Measurements from ENCODE around the gene SPRR4.

GRCh38 chr1:152959273-152959672 is 11.2 kb upstream of the SPRR4 start:
- TF ChIP-seq CTCF (IDR thresholded peaks at IDR 0.05; ENCODE audit: poor library complexity) (no peak), EZH2 (IDR thresholded peaks at IDR 0.05; ENCODE audit: borderline replicate concordance) (no peak), EZH2phosphoT487 (IDR thresholded peaks at IDR 0.05; ENCODE audit: low read depth, severe bottlenecking, unreplicated experiment) (no peak)

All from hepatocyte (in vitro differentiated cells).